ENCODE results near the gene GMFB.
"Not testable (repeated sequence)": the region's sequence is repeated elsewhere in the genome, so short reads cannot be mapped to it uniquely, and the experiment has no call there.

GMFB gene

GRCh38 chr14:54458536-54458935 lies 30.2 kb downstream of the GMFB start:
- DNase-seq (ENCODE audit: low spot score), result not testable (repeated sequence)

DNA sequence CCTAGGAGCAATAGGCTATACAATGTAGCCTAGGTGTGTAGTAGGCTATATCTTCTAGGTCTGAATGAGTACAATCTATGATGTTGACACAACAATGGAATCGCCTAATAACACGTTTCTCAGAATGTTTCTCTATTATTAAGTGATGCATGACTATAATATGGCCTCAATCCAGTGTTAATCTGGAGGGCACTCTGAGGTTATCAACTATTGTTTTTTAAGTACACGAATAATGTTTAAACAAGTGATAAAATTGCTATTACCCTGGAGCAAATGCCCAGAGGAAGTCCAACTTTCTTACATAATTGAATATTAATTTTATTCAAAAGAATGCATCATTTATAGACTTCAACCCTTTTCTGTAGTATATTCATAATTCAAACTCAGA lies 31.2 kb downstream of the GMFB start:
- no peak for DNase-seq (ENCODE audit: low spot score)

DNA sequence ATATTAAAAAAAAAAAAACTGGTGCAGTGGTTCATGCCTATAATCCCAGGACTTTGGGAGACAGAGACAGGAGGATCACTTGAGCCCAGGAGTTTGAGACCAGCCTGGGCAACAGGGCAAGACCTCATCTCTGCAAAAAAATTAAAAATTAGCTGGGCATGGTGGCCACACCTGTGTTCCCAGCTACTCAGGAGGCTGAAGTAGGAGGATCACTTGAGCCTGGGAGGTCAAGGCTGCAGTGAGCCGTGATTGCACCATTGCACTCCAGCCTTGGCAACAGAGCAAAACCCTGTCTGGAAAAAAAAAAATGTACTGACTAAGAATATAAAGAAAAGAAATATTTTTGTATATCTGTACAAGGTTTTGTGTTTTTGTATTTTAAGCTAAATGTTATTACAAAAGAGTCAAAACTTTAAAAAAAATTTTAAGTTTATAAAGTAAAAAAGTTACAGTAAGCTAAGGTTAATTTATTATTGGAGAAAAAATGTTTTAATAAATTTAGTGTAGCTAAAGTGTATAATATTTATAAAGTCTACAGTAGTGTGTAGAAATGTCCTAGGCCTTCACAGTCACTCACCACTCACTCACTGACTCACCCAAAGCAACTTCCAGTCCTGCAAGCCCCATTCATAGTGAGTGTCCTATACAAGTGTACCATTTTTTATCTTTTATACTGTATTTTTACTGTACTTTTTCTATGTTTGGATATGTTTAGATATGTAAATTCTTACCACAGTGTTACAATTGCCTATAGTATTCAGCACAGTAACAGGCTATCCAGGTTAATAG lies 31.8 kb downstream of the GMFB start:
- DNase-seq (ENCODE audit: low spot score), result not testable (repeated sequence)

DNA sequence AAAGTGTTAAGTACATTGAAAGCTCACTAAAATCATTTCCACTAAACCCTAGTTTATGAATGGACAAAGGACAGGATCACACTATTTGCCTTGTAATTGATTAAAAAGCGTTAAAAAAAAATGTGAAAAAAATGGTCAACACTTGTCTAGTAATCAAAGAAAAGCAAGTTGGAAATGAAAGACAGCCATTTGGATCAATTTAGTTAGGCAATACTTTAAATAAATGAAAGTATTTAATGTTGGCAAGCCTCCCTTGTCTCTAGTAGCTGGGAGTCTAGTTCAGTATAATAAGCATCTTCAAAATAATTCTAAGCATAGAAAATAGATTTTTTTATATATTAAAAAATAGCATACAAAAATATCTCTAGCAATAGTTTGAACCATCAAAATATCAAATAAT lies 33.4 kb downstream of the GMFB start:
- no peak for DNase-seq (ENCODE audit: low spot score)

DNA sequence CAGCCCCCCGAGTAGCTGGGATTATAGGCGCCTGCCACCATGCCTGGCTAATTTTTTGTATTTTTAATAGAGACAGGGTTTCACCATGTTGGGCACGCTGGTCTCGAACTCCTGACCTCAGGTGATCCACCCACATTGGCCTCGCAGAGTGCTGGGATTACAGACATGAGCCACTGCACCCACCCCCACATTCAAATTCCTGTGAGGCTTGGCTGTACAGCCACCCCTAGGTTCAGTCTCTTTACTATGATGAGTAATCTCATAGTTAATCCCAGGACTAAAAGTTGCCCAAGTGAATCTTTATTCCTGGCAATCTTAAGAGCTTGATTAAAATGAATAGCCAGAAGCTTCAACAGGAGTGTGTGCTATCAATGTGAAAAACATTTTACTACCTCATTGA lies 34.8 kb downstream of the GMFB start:
- DNase-seq (ENCODE audit: low spot score), result not testable (repeated sequence)

DNA sequence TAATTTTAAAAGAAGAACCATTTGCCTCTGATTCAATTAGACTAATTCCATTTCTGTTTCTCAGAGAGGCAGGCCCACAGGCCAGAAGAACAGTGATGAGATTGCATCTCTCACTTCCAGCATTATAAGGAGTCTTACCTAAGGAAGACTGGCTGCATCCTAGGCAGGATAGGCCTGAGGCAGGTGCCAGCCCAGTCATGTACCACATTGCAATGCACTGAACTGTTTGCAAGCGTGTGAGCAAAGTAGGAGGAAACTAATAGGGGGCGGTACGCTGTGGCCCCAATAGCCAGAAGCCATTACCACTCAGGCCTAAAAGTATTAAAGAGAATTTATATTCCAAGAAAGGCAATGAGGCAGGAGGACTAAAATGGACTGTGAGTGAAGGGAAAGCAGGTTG lies 35.5 kb downstream of the GMFB start:
- DNase-seq (ENCODE audit: low spot score), result no peak

GRCh38 chr14:54451961-54452360 lies 36.8 kb downstream of the GMFB start:
- DNase-seq (ENCODE audit: low spot score), result no peak

- no peak for DNase-seq (ENCODE audit: low spot score)
These were observed 37.6 kb downstream of the GMFB start for GRCh38 chr14:54451121-54451601.

DNA sequence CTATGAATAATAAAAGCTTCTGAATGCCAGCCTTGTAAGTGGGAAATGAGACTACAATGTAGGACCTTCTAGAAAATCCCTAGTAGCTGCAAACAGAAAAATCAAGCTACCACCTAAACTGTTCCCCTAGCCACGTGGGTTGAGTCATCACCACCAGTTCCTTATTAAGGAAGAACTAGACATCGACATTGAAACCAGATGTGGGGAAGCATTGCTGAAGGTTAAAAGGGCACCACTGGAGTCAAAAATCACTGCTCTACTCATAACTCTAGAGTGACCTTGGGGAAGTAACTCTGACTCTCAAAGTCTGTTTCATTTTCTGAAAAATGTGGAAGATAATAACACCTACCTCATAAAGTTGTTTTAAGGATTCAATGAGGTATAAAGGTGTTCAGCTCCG lies 38.2 kb downstream of the GMFB start:
- DNase-seq (ENCODE audit: low spot score), result no peak

GRCh38 chr14:54447231-54447692 lies 41.5 kb downstream of the GMFB start:
- peak; percentile 37 for DNase-seq (ENCODE audit: low spot score)

GRCh38 chr14:54446161-54446693 lies 42.6 kb downstream of the GMFB start:
- DNase-seq (ENCODE audit: low spot score), result no peak

GRCh38 chr14:54444681-54445080 lies 44.1 kb downstream of the GMFB start:
- no peak for DNase-seq (ENCODE audit: low spot score)

DNA sequence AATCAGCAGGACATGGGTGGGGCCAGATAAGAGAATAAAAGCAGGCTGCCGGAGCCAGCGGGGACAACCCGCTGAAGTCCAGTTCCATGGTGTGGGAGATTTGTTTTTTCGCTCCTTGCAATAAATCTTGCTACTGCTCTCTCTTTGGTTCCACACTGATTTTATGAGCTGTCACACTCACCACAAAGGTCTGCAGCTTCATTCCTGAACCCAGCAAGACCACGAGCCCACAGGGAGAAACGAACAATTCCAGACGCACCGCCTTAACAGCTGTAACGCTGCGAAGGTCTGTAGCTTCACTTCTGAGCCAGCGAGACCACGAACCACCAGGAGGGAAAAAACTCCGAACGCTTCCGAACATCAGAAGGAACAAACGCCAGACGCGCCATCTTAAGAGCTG lies 44.8 kb downstream of the GMFB start:
- DNase-seq (ENCODE audit: low spot score), result no peak

DNA sequence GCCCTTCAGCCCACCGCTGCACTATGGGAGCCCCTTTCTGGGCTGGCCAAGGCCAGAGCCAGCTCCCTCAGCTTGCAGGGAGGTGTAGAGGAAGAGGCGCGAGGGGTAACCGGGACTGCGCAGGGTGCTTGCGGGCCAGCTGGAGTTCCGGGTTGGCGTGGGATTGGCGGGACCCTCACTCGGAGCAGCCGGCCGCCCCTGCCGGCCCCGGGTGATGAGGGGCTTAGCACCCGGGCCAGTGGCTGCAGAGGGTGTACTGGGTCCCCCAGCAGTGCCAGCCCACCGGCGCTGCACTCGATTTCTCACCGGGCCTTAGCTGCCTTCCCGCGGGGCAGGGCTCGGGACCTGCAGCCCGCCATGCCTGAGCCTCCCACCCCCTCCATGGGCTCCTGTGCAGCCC lies 45.8 kb downstream of the GMFB start:
- DNase-seq (ENCODE audit: low spot score), result not testable (repeated sequence)

- DNase-seq (ENCODE audit: low spot score), result peak; percentile 91
These were observed 47.6 kb downstream of the GMFB start, which contains the start of gene CNIH1 for GRCh38 chr14:54440873-54441868. TSS of gene CNIH1 (minus strand) at chr14:54441374. CDS start at chr14:54441327, 47 bp downstream.

GRCh38 chr14:54440476-54440872 lies 48.3 kb downstream of the GMFB start:
- peak; percentile 15 for DNase-seq (ENCODE audit: low spot score)

DNA sequence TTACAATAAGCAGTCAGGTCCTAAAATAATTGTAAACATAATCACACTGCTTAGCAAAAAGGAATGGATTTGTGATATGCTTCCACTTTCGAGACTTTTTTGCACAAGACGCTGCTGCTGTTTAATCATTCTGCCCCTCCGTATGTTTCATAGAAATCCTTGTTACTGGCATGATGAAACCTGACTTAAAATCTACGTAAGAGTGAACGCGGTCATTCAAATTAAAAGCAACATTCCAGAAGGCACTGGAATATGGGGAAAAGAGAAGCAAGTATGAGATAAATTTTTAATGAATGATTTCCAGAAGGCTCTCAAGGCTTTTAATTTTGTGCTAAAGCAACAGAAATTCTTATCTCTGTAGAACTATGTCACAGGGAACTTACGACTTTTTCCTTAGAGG lies 48.7 kb downstream of the GMFB start:
- peak; percentile 17 for DNase-seq (ENCODE audit: low spot score)

- DNase-seq (ENCODE audit: low spot score), result no peak
These were observed 50.1 kb downstream of the GMFB start for GRCh38 chr14:54438703-54439102.

GRCh38 chr14:54437954-54438353 lies 50.8 kb downstream of the GMFB start:
- DNase-seq (ENCODE audit: low spot score), result not testable (repeated sequence)

DNA sequence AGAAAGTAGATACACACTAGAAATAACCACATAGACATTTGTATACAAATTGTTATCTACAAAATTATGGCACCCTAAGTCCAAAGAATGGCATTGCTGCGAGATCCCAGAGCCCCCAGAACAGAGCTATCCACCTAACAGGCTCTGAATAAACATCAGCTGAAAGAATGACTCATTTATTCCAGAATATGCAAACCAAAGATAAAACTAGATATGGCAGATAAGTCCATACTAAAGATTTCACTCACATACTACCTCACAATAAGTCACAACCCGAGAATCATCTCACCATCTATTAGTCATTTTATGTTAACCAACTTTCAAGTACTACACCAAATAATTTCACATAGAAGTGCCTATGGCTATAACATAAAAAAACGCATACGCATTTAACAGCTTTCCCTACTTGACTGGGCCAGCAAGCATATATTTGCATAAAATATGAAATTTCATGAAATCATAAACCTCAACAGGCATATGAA lies 53.2 kb downstream of the GMFB start:
- DNase-seq (ENCODE audit: low spot score), result no peak

- no peak for DNase-seq (ENCODE audit: low spot score)
These were observed 60.3 kb downstream of the GMFB start for GRCh38 chr14:54428527-54428926.

- no peak for DNase-seq (ENCODE audit: low spot score)
These were observed 60.9 kb downstream of the GMFB start for GRCh38 chr14:54427871-54428270.
